MM.1S (cell line): Measurements from ENCODE around the gene GJA3.
"Not testable (repeated sequence)": the region's sequence is repeated elsewhere in the genome, so short reads cannot be mapped to it uniquely, and the experiment has no call there.

Experiments used
- DNase-seq: peaks from one replicate; pipeline ENCODE4 v3.0.0-alpha.2; 2015
- H2AFZ ChIP-seq: fragments of 300-600 bp; sonication (generic); 2 replicates; pipeline ENCODE4 v1.6.0; 2016; ENCODE audit warnings: antibody characterized with exemption, low read length
- H3F3A ChIP-seq: fragments of 300-600 bp; sonication (generic); 2 replicates; pipeline ENCODE4 v1.6.1; 2016; ENCODE audit warnings: mild to moderate bottlenecking, antibody characterized with exemption, low read length, moderate library complexity, mixed read lengths; ENCODE audit not compliant: insufficient read depth
- H3K27ac ChIP-seq: fragments of 300-600 bp; sonication (generic); 2 replicates; pipeline ENCODE4 v1.5.1; 2016; ENCODE audit warnings: mild to moderate bottlenecking, low read length
- H3K27me3 ChIP-seq: fragments of 300-600 bp; sonication (generic); replicated peaks from 2 replicates; pipeline ENCODE4 v1.6.0; 2016; ENCODE audit warnings: low read length; ENCODE audit not compliant: insufficient read depth
- H3K36me3 ChIP-seq: fragments of 300-600 bp; sonication (generic); replicated peaks from 2 replicates; pipeline ENCODE4 v1.6.1; 2016; ENCODE audit warnings: mild to moderate bottlenecking, low read length, mixed read lengths; ENCODE audit not compliant: insufficient read depth
- H3K4me1 ChIP-seq: fragments of 300-600 bp; sonication (generic); 2 replicates; pipeline ENCODE4 v1.6.1; 2016; ENCODE audit warnings: low read length, mixed read lengths
- H3K4me2 ChIP-seq: fragments of 300-600 bp; sonication (generic); 2 replicates; pipeline ENCODE4 v1.6.0; 2016; ENCODE audit warnings: low read depth, low read length
- H3K4me3 ChIP-seq: fragments of 300-600 bp; sonication (generic); 2 replicates; pipeline ENCODE4 v1.5.1; 2016; ENCODE audit warnings: low read length, mixed read lengths
- H3K79me2 ChIP-seq: fragments of 300-600 bp; sonication (generic); 2 replicates; pipeline ENCODE4 v1.6.1; 2016; ENCODE audit warnings: mixed run types, low read length, mixed read lengths
- H3K9ac ChIP-seq: fragments of 300-600 bp; sonication (generic); 2 replicates; pipeline ENCODE4 v1.6.1; 2016; ENCODE audit warnings: low read length, mixed read lengths
- H3K9me2 ChIP-seq: fragments of 300-600 bp; sonication (generic); replicated peaks from 2 replicates; pipeline ENCODE4 v1.6.1; 2016; ENCODE audit warnings: mild to moderate bottlenecking, low read length, mixed read lengths; ENCODE audit not compliant: insufficient read depth
- H3K9me3 ChIP-seq: fragments of 300-600 bp; sonication (generic); replicated peaks from 2 replicates; pipeline ENCODE4 v1.6.1; 2016; ENCODE audit warnings: mild to moderate bottlenecking, low read length, mixed read lengths; ENCODE audit not compliant: insufficient read depth
- H4K20me1 ChIP-seq: fragments of 300-600 bp; sonication (generic); 2 replicates; pipeline ENCODE4 v1.6.1; 2016; ENCODE audit warnings: mild to moderate bottlenecking, low read length, moderate library complexity, mixed read lengths; ENCODE audit not compliant: insufficient read depth
- CTCF ChIP-seq: fragments of 300-600 bp; sonication (generic); IDR thresholded peaks from 2 replicates; pipeline ENCODE4 v1.5.1; 2016; ENCODE audit warnings: antibody characterized with exemption, low read length, mixed read lengths
- EZH2 ChIP-seq: fragments of 300-600 bp; sonication (generic); optimal IDR thresholded peaks from 2 replicates; pipeline ENCODE3; 2017; ENCODE audit warnings: low read depth, mild to moderate bottlenecking, antibody characterized with exemption, low read length, mixed read lengths
- EZH2phosphoT487 ChIP-seq: fragments of 300-600 bp; sonication (generic); IDR thresholded peaks from 2 replicates; pipeline ENCODE4 v1.6.1; 2018; ENCODE audit warnings: antibody characterized with exemption, low read length

Gene GJA3

GRCh38 chr13:20156702-20157101 lies 4.2 kb downstream of the GJA3 start:
- Histone ChIP-seq H3K4me1 (no peaks in the 10 kb centered on the region), H3K4me3 (no peak overlapping the region), H3K9me2 (no peaks in the 10 kb centered on the region), H4K20me1 (no peaks in the 10 kb centered on the region), H3K27me3 (peaks cover 13% of the 10 kb centered on the region), H3K27ac (no peak overlapping the region), H2AFZ (no peak overlapping the region), H3K9ac (no peak overlapping the region), H3K4me2 (no peak overlapping the region), H3F3A (no peaks in the 10 kb centered on the region), H3K36me3 (no peaks in the 10 kb centered on the region), H3K9me3 (no peaks in the 10 kb centered on the region), H3K79me2 (no peaks in the 10 kb centered on the region)
- TF ChIP-seq CTCF (no peak), EZH2phosphoT487 (no peak), EZH2 (no peak)
- no peak for DNase-seq

- H3K4me3 ChIP-seq, H3K36me3 ChIP-seq, H3K4me2 ChIP-seq, H3K9ac ChIP-seq, H2AFZ ChIP-seq, H3K9me2 ChIP-seq, H3K79me2 ChIP-seq, H3K27me3 ChIP-seq, H3K27ac ChIP-seq, H4K20me1 ChIP-seq, H3K4me1 ChIP-seq, DNase-seq, H3F3A ChIP-seq, H3K9me3 ChIP-seq: not testable (repeated sequence)
These were observed 7.6 kb downstream of the GJA3 start for GRCh38 chr13:20153290-20153689.

- Histone ChIP-seq H3K4me3 (no peak overlapping the region), H3K79me2 (no peaks in the 10 kb centered on the region), H3K4me2 (no peak overlapping the region), H3K27me3 (no peaks in the 10 kb centered on the region), H2AFZ (no peak overlapping the region), H4K20me1 (no peaks in the 10 kb centered on the region), H3K4me1 (no peaks in the 10 kb centered on the region), H3F3A (no peaks in the 10 kb centered on the region), H3K36me3 (no peaks in the 10 kb centered on the region), H3K9me3 (no peaks in the 10 kb centered on the region), H3K9me2 (no peaks in the 10 kb centered on the region), H3K9ac (no peak overlapping the region), H3K27ac (no peak overlapping the region)
- no peak for DNase-seq
- TF ChIP-seq EZH2: no peak
- no peak for TF ChIP-seq CTCF
- no peak for TF ChIP-seq EZH2phosphoT487
These were observed 9.2 kb downstream of the GJA3 start for GRCh38 chr13:20151612-20152011.

- no peaks in the 10 kb centered on the region for H3K36me3 ChIP-seq
- H3F3A ChIP-seq: no peaks in the 10 kb centered on the region
- no peak overlapping the region for H2AFZ ChIP-seq
- no peak for DNase-seq
- H3K27ac ChIP-seq: no peak overlapping the region
- H3K9me3 ChIP-seq: no peaks in the 10 kb centered on the region
- no peak overlapping the region for H3K4me2 ChIP-seq
- no peaks in the 10 kb centered on the region for H3K79me2 ChIP-seq
- no peaks in the 10 kb centered on the region for H3K9me2 ChIP-seq
- H4K20me1 ChIP-seq: no peaks in the 10 kb centered on the region
- no peaks in the 10 kb centered on the region for H3K27me3 ChIP-seq
- no peak overlapping the region for H3K9ac ChIP-seq
- H3K4me3 ChIP-seq: no peak overlapping the region
- TF ChIP-seq CTCF (no peak), EZH2 (no peak)
- H3K4me1 ChIP-seq: no peaks in the 10 kb centered on the region
These were observed 9.8 kb downstream of the GJA3 start for GRCh38 chr13:20151016-20151415.
